NCI-H2227 treated with DMSO at 0.1 percent for 48 hours (cell line): ENCODE measurements around the gene ARL4D.
A peak's percentile ranks its signal among the peaks of the same experiment; 100 is the strongest.
"Not testable (repeated sequence)": the region's sequence is repeated elsewhere in the genome, so short reads cannot be mapped to it uniquely, and the experiment has no call there.

ENCODE experiments used
- DNase-seq: peaks from one replicate; lab custom pipeline; 2025; lab: John Stamatoyannopoulos, UW

The ARL4D gene, protein sequence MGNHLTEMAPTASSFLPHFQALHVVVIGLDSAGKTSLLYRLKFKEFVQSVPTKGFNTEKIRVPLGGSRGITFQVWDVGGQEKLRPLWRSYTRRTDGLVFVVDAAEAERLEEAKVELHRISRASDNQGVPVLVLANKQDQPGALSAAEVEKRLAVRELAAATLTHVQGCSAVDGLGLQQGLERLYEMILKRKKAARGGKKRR

DNA sequence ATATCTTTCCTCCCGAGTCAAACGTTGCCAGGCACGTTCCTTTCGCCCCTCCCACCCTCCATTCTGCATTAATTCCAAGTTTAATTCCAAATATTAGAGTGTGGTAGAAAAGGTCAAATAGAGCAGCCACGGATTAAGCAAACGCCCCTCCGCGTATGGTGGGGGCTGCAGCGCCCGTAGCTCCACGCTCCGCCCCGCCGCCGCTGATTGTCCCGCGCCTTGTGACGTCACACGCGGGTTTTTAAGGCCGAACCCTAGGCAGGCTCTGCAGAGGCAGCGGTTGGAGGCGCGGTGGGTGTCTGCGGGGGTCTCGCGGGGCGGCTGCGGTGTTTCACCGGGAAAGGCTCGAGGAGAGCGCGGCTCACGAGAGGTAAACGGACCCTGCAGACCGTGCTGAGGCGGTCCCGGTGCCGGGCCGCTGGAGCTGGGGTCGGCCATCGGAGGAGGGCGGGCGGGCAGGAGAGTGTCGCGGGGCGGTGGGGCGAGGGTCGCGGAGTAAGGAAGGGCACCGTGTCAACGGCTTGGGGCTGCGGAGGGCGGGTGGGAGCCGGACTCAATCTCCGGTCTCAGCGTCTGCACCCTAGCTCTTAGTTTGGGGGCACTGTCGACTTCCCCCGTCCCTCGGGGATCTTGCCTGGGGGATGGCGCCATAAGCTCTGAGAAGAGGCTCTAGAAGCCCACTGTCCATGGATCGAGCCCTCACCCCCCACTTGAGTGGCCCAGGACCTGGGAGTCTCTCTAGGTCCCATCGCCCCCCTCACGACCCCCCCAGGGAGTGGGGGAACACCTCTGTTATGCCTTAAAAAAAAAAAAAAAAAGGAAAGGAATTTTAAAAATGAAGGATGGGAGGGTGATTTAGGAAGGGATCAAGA, at the start of gene ARL4D:
Gene ARL4D, plus strand, starts transcription at position 270 of the 872 bp plus-strand sequence. CDS start 740 bp downstream, outside the sequence.
- peak; percentile 94 for DNase-seq

DNA sequence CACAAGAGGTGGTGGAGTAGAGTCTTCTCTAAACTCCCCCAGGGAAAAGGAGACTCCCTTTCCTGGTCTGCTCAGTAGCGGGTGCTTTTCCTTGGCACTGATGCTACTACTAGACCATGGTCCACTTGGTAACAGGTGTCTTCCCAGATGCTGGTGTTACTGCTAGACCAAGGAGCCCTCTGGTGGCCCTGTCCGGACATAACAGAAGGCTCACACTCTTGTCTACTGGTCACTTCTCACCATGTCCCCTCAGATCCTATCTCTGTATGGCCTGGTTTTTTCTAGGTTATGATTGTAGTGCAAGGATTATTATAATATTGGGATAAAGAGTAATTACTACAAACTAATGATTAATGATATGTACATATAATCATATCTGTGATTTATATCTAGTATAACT, 49.7 kb upstream of the ARL4D start:
- no peak for DNase-seq

DNA sequence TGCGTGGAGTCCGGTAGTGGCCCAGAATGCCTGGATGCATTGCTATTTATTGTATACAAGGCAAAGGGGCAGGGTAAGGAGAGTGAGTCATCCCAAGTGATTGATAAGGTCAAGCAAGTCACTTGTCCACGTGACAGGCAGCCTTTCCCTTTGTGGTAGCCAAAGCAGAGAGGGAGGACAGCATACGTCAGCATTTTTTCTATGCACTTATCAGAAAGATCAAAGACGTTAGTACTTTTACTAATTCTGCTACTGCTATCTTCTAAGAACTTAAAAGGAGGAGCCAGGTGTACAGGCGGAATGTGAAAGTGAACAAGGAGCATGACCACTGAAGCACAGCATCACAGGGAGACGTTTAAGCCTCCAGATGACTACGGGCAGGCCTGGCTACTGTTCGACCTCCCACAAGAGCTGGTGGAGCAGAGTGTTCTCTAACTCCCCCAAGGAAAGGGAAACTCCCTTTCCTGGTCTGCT, 47.9 kb upstream of the ARL4D start:
- DNase-seq = no peak

DNA sequence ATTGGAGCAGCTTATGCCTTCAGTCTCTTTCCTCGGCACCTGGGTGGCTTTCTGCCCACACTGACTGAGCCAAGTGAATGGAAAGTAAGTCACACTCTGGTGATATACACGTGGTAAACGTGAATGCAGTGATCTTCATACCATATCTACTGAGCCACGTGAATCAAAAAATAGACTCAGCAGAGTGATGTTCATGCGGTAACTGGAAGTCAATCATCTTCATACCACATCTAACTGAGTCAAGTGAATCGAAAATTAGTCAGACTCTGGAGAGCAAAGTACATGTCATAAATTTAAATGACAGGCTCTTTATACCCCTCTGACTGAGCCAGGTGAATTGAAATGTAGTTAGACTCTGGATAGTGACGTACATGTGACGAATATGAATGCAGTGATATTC, 47.1 kb upstream of the ARL4D start:
- DNase-seq = no peak

DNA sequence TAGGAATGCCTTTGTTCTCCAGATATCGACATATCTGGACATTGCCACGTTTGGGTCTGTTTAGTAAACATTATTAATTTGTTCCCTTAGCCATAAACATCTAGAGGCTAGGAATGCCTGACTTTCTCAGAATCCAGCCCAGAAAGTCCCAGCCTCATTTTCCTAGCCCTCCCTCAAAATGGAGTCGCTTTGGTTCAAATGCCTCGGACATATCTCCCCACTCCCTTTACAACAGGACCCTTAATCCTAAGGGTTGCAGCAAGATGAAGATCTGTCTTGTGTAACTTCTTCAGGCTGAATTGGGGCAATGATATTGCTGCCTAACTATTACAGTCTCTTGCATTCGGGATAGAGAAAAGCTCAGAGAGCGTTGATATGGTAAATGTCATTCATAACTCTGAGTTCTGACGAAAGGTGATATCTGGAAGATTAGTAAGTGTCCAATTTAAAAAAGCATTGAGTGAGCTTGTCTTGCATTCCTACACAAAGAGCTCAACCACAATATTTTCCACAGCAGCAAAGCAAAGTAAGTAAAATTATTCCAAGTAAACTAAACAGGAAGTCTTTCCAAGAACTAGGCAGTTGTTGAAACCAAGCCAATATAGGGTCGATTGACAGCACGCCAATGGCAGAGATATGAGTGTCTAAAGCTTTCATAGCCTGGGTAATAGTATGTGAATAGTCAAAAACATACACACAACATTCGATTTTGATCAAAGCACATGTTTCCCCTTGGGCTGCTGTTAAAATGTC, 46.0 kb upstream of the ARL4D start:
- no peak for DNase-seq

DNA sequence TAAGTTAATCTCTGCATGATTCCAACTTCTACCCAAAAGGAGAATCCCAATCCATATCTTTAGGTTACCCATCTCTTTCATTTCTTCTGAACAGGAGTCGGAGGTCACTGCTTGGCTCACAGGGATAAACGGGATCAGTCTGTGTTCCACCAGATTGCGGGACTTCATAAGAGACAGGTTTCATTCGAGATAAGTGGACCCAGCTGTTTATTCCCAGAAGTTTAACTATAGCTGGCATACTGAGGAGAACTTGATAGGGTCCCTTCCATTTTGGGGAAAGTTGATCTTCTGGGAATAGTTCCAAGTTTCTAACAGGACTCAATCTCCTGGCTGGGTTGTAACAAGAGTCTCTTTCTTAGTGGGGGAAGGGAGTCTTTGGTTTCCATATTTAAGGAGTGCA, 45.4 kb upstream of the ARL4D start:
- no peak for DNase-seq

DNA sequence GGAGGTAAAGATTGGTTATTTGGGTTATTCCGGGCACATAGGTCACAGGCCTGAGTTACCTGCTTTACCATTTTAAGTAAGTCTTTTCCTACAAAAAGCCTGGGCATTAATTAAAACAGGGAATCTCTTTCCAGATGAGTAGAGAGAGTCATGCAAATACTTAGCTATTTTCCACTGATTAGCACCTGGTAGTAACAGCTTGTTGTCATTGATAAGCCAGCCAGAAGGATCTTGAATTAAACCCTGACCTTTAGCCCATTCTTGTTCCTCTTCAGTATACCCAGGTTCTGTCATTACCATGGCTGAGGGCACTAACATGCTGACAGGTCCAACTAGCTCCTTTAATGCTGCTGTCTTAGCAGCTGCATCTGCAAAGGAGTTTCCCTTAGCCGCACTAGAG, 44.4 kb upstream of the ARL4D start:
- DNase-seq = no peak

DNA sequence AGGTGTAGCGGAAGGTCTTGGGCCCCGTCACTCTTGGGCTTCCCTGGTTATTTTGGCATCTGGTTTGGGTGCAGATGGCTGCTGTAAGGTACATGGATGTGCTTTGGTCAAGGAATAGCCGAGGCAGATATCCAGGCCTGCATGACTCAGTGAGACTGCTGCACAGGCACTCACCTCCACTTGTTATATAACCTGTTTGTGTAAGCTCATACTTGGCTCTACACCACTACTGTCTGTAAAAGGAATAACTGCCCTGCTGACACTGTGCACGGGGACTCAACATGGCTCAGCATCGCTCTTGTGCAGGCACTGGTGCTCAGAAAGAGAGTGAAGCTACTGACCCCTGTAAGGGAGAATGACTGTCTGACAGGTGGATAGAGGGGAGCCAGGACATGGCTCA, 42.3 kb upstream of the ARL4D start:
- DNase-seq = no peak

DNA sequence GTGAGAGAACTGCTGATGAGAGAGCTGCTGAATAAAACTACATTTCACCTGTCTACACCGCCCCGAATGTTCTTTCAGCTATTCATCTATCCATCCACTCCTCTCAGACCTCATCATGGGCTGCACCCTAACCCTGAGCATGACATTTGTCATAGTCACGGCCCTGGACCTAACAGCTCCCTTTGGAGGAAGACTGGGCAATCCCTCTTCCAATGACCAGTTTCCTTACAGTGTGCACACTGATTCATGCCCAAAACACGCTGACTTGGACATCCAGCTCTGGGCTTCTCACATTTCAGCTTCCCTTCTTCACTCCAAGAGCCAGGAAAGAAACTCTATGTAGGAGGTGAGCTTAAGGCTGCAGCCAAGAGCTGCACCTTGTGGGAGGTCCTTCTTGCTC, 41.8 kb upstream of the ARL4D start:
- DNase-seq = no peak

DNA sequence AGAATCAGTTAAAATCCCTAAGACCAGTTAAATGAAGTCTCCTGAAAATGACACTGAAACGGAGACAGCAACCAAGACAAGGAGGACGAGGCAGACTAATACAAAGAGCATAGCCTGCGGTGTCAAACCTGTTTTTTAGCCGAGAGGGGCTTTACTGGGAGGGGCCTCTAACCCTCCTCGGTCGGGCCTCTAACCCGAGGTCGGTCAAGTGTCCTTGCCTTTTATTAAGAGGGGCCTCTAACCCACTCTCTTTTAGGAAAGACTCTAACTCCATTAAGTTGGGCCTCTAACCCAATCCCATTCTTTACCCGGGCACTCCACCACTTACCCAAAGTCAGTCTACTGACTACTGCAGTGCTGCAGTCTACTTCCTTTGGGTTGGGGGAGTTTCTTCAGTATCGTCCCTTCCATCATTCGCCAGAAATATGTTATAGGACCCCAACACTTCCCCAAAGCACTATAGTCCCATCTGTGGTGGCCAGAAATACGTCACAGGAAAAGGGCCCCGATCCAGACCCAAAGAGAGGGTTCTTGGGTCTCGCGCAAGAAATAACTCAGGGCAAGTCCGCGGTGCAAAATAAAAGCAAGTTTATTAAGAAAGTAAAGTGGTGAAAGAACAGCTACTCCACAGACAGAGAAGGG, 39.2 kb upstream of the ARL4D start:
- peak; percentile 39 for DNase-seq

DNA sequence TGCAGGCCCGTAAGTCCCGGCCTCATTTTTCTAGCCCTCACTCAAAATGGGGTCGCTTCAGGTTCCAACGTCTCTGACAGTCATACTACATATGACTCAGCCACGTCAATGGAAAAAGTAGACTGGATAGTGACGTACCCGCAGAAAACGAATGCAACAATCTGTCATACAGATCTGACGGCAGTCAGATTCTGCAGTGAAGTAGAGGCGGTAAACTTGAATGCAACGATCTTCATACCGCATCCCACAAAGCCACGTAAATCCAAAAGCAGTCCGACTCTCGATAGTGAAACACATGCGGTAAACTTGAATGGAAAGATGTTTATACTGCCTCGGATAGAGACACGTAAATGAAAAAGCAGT, 38.4 kb upstream of the ARL4D start:
- DNase-seq = peak; percentile 77

DNA sequence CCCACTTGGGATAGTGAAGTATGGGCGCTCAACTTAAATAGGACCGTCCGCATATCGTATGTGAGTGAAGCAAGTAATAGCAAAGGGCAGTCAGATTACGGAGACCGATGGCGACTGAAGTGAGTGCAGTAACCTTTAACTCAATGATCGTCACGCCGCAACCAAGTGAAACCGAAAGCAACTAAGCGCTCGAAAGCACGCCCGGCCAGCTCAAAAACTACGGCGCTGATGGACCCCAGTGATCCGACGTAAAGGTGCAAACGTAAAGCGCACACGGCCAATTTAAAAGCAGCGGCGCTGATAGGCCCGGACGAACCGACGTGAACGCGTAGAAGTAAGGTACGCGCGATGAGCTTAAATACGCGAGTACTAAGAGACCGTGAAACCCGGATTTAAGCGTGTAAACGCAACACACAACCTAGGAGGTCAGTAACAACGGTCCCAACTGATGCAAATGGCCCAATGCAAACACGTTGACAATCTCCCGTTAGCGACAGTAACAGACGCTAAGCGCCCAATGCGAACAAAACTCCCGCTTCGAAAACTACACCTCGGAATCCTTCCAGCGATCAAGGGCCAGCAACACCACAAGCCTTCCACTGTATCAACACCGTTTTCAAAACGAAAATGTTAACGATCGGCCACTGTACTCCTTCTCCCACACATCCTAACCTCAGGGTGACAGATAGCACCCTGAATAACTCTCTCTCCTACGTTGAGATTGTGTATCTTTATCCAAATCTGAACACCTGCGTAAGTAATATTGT, 37.9 kb upstream of the ARL4D start:
- peak; percentile 98 for DNase-seq

DNA sequence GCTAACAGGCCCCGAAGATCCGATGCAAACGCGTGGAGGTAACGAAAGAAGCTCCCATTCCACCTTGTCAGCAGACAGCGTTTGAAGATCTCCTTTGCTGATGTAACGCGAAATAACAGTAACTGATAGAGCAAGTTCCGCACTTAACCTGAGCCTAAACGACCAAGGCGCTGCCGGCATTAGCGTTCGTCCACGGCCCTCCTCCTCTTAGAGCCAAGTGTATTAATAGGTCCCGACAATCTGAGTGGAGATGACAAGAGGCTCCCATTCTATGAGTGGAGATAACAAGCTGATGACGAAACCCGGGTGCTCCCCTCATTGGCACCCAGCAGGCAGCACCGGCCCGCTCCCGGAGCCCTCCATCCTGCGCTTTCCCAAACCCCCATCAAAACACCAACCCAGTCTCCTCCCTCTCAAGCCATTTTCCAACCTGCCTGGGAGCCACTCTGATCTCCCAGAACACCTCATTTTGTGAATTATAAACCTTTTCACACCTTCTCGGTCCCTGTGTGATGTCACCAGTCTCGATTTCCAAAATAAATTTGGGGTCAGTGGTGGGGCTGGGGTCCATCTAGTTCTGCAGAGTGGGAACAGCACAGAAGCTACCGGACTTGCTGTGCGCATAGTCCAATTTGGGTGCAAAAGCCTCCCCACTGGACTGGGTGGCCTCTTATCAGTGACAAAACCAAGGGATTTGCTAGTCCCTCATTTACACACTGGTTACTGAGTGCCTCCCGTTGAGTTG, 35.4 kb upstream of the ARL4D start:
- no peak for DNase-seq

DNA sequence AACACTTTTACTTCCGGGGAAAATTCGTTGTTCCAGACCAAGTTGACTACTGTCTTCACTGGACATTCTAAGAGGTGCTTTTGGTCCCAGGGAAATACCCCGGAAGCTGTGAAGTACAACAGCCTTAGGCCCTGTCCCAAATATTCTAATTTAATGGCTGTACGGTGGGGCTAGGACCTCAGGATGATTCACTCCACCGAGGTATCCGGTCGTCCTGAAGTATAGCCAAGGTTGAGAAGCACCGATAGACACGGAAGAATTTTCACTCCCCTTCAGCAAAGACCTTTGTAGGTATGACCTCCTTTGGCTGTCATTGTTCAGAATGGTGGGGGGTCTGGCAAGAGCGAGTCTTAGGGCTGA, 34.9 kb upstream of the ARL4D start:
- no peak for DNase-seq

DNA sequence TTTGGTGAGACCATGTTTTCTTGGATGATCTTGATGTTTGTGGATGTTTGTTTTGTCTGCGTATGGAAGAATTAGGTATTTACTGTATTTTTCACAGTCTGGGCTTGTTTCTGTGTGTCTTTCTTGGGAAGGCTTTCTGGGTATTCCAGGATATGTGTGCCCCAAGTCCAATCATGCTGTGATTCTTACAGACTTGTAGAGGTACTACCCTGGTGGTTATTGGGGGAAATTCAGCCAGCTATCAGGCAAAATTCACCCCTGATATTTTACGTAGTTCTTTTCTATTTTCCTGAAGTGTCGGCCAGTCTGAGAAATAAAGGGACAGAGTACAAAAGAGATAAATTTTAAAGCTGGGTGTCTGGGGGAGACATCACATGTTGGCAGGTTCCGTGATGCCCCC, 33.4 kb upstream of the ARL4D start:
- DNase-seq = no peak

DNA sequence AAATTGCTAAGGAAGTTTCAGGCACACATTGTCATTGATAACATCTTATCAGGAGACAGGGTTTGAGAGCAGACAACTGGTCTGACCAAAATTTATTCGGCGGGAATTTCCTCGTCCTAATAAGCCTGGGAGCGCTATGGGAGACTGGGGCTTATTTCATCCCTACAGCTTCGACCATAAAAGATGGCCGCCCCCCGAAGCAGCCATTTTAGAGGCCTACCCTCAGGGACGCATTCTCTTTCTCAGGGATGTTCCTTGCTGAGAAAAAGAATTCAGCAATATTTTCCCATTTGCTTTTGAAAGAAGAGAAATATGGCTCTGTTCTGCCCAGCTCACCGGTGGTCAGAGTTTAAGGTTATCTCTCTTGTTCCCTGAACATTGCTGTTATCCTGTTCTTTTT, 32.9 kb upstream of the ARL4D start:
- not testable (repeated sequence) for DNase-seq

DNA sequence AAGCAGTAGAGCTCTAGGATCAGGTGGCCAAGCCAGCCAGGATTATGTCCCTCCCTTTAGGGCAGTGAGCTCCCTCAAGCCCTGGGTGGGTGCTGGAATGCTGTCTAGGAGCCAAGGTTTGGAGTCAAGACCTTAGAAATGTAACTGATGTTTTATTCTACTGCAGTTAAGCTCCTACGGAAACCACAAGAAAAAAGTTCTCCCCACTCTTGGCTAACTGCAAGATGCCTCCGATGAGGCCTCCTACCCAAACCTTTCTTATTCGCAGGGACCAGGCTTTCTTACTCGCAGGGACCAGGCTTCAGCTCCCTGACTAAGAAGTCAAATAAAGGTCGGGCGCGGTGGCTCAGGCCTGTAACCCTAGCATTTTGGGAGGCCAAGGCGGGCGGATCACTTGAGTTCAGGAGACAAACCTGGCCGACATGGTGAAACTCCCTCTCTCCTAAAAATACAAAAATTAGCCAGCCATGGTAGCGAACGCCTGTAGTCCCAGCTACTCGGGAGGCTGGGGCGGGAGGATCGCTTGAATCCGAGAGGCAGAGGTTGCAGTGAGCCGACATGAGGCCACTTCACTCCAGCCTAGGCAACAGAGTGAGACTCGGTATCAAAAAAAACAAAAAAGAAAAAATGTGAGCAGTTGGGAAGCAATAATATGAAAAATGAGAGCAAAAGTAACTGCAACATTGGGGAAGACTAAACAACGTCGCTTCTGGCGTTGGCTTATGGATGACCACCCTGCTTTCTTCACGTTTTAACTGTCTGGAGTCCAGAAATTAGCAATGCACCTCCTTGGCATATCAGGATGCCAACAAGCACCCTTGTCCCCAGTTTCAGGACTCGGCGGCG, 31.7 kb upstream of the ARL4D start:
- DNase-seq = no peak

DNA sequence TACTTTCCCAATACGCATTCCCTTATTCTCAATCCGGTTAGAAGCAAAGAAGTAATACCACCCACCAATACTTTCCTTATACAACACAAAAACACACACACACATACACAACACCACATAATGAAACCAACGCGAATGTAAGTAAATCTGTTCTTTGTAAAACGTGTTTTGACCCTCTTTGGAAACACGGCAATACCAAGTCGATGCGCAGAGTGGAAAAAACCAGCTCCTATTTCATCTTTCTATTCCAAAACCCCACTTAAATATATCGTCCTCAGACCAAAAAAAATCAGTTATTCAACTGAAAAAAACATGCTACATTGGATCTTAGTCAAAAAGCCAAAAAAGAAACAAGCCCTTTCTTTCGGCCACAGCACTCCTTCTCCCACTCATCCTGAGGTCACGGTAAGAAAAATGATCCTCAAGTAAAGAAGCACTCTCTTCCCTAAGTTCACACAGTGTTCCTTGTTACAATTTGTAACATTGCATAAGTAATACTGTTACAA, 31.0 kb upstream of the ARL4D start:
- DNase-seq = peak; percentile 95

DNA sequence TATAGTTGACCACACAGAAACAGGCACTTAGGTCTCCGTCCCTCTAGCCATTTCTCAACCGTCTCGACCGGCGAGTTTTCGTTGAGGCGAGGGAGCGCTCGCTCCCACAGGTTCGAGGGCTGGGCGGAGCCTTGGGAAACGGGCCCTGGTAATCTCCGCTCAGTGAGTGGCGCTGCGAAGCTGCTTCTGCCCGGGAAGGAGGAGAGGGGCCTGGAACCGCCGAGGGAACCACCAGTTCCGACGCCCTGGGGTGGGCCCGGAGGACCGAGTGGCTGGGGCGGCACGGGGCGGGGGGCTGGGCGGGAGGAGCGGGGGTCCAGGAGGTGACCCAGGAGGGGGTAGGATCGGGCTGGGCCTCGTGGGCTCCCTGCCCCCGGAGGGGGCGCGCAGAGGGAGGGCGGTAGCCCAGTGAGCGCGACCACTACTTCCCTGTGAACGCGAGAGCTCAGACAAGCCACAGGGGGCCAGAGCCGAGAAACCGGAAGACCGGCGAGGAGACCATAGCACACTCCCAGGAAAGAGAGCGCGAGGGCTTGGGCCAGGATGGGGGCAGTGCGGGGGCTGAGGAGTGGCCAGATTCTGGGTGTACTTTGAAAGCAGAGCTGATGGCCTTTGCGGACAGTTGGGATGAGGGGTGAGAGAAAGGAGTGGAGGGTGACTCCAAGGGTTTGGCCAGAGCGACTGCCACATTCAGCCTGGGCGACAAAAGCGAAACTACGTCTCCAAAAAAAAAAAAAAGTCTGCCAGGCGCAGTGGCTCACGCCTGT, 29.9 kb upstream of the ARL4D start:
- DNase-seq = peak; percentile 84
